Activated naive CD4-positive, alpha-beta T cell treated with Interleukin-2 at 50 U/mL for 16 hours (primary cell): ENCODE measurements around the gene CRPPA.
"Not testable (repeated sequence)": the region's sequence is repeated elsewhere in the genome, so short reads cannot be mapped to it uniquely, and the experiment has no call there.

Experiments used
- DNase-seq: peaks from one replicate; pipeline ENCODE4 v3.0.0-alpha.2; 2020

The CRPPA gene

GRCh38 chr7:16421333-16422102 is at the start of gene CRPPA:
Gene CRPPA (minus strand): TSS chr7:16421538. CDS start chr7:16421322, 216 bp downstream.
- DNase-seq = peak; percentile 11

- no peak for DNase-seq
Measured at GRCh38 chr7:16465469-16466361, 44.4 kb upstream of the CRPPA start, which contains the start of gene SOSTDC1. Gene SOSTDC1 (minus strand): TSS chr7:16465738. CDS start chr7:16465668, 70 bp downstream.

- no peak for DNase-seq
Measured at GRCh38 chr7:16463949-16464715, 42.8 kb upstream of the CRPPA start.

- DNase-seq = no peak
Measured at GRCh38 chr7:16463520-16463919, 42.2 kb upstream of the CRPPA start.

GRCh38 chr7:16462431-16462889 is 41.1 kb upstream of the CRPPA start:
- DNase-seq = no peak

- no peak for DNase-seq
Measured at GRCh38 chr7:16460789-16461493, 39.6 kb upstream of the CRPPA start.

GRCh38 chr7:16456303-16456702 is 35.0 kb upstream of the CRPPA start:
- DNase-seq = not testable (repeated sequence)

- DNase-seq = no peak
Measured at GRCh38 chr7:16455591-16455990, 34.3 kb upstream of the CRPPA start.

- DNase-seq = no peak
Measured at GRCh38 chr7:16450366-16450765, 29.0 kb upstream of the CRPPA start.

- no peak for DNase-seq
Measured at GRCh38 chr7:16447876-16448275, 26.5 kb upstream of the CRPPA start.

GRCh38 chr7:16446508-16446907 is 25.2 kb upstream of the CRPPA start:
- no peak for DNase-seq

GRCh38 chr7:16443871-16444270 is 22.5 kb upstream of the CRPPA start:
- not testable (repeated sequence) for DNase-seq

- DNase-seq = no peak
Measured at GRCh38 chr7:16438988-16439387, 17.6 kb upstream of the CRPPA start.

GRCh38 chr7:16436306-16436705 is 15.0 kb upstream of the CRPPA start:
- no peak for DNase-seq

- DNase-seq = no peak
Measured at GRCh38 chr7:16433568-16434122, 12.3 kb upstream of the CRPPA start.

GRCh38 chr7:16432425-16432731 is 11.0 kb upstream of the CRPPA start:
- no peak for DNase-seq

- no peak for DNase-seq
Measured at GRCh38 chr7:16431646-16432424, 10.5 kb upstream of the CRPPA start.

GRCh38 chr7:16430133-16430532 is 8.8 kb upstream of the CRPPA start:
- no peak for DNase-seq

- DNase-seq = no peak
Measured at GRCh38 chr7:16428672-16429071, 7.3 kb upstream of the CRPPA start.

- DNase-seq = no peak
Measured at GRCh38 chr7:16428182-16428581, 6.8 kb upstream of the CRPPA start.

GRCh38 chr7:16423761-16424160 is 2.4 kb upstream of the CRPPA start:
- DNase-seq = no peak
